Hepatocyte (in vitro differentiated cells): Measurements from ENCODE around the gene ALX4.

ENCODE experiments used
- EZH2phosphoT487 ChIP-seq: fragments of 200-600 bp; sonication (generic); IDR thresholded peaks from one replicate; pipeline ENCODE4 v1.6.1; 2018; ENCODE audit warnings: antibody characterized with exemption, mild to moderate bottlenecking, low read depth, moderate library complexity; ENCODE audit not compliant: unreplicated experiment, severe bottlenecking
- TF ChIP-seq, protein P1 (sequence below): fragments of 200-600 bp; sonication (generic); IDR thresholded peaks from 2 replicates; pipeline ENCODE4 v1.5.1; 2016; ENCODE audit warnings: antibody characterized with exemption, mild to moderate bottlenecking; ENCODE audit not compliant: poor library complexity

DNA sequence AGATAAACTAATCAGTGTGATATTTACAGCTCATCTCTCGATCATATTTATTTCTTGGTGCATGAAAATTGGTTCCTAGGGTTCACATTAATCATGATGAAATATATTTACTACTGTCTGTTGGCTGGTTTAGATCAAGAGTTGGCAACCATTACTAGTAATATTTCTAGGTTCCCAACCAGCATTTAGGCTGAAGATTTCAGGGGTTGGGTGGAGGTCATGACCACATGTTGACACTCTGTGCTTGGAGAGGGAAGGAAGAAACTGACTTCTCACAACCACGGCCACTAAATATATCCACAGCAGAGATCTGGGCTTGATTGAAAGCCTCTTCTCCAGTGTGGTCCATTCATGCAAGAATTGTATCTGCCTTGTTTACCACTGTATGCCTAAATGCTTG lies 87.9 kb downstream of the ALX4 start:
- TF ChIP-seq, protein P1, sequence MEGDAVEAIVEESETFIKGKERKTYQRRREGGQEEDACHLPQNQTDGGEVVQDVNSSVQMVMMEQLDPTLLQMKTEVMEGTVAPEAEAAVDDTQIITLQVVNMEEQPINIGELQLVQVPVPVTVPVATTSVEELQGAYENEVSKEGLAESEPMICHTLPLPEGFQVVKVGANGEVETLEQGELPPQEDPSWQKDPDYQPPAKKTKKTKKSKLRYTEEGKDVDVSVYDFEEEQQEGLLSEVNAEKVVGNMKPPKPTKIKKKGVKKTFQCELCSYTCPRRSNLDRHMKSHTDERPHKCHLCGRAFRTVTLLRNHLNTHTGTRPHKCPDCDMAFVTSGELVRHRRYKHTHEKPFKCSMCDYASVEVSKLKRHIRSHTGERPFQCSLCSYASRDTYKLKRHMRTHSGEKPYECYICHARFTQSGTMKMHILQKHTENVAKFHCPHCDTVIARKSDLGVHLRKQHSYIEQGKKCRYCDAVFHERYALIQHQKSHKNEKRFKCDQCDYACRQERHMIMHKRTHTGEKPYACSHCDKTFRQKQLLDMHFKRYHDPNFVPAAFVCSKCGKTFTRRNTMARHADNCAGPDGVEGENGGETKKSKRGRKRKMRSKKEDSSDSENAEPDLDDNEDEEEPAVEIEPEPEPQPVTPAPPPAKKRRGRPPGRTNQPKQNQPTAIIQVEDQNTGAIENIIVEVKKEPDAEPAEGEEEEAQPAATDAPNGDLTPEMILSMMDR, result no peak
- no peak for TF ChIP-seq EZH2phosphoT487
